CD4-positive, alpha-beta T cell treated with Interleukin-17A for 1 hour (primary cell): ENCODE results near the gene BABAM1.
A peak's percentile ranks its signal among the peaks of the same experiment; 100 is the strongest.
"Not testable (repeated sequence)": the region's sequence is repeated elsewhere in the genome, so short reads cannot be mapped to it uniquely, and the experiment has no call there.

Source experiments
- DNase-seq: peaks from one replicate; pipeline ENCODE4 v3.0.0-alpha.2; 2020

Gene BABAM1

GRCh38 chr19:17275441-17276175 lies 8.4 kb downstream of the BABAM1 start:
- no peak for DNase-seq

- no peak for DNase-seq
Observed at GRCh38 chr19:17279436-17279835, 12.2 kb downstream of the BABAM1 start.

GRCh38 chr19:17281391-17282304 lies 14.4 kb downstream of the BABAM1 start, which contains the start of gene ANKLE1:
Gene ANKLE1 (plus strand): TSS chr19:17281901. CDS start chr19:17281921, 20 bp downstream.
- peak; percentile 28 for DNase-seq

GRCh38 chr19:17282488-17283125 lies 15.4 kb downstream of the BABAM1 start:
- peak; percentile 80 for DNase-seq

- DNase-seq, result no peak
Observed at GRCh38 chr19:17283504-17283996, 16.3 kb downstream of the BABAM1 start.

- no peak for DNase-seq
Observed at GRCh38 chr19:17285415-17286135, 18.3 kb downstream of the BABAM1 start.

GRCh38 chr19:17286263-17286662 lies 19.0 kb downstream of the BABAM1 start:
- DNase-seq, result no peak

- no peak for DNase-seq
Observed at GRCh38 chr19:17286752-17287151, 19.5 kb downstream of the BABAM1 start.

GRCh38 chr19:17289489-17289888 lies 22.2 kb downstream of the BABAM1 start:
- DNase-seq, result peak; percentile 40

- DNase-seq, result peak; percentile 88
Observed at GRCh38 chr19:17292301-17293074, 25.2 kb downstream of the BABAM1 start.

GRCh38 chr19:17293605-17294004 lies 26.4 kb downstream of the BABAM1 start:
- no peak for DNase-seq

- peak; percentile 59 for DNase-seq
Observed at GRCh38 chr19:17294051-17294891, 27.0 kb downstream of the BABAM1 start.

- not testable (repeated sequence) for DNase-seq
Observed at GRCh38 chr19:17295551-17295950, 28.3 kb downstream of the BABAM1 start.

GRCh38 chr19:17296273-17296672 lies 29.0 kb downstream of the BABAM1 start:
- DNase-seq, result no peak

- DNase-seq, result no peak
Observed at GRCh38 chr19:17296976-17297375, 29.7 kb downstream of the BABAM1 start.

- DNase-seq, result no peak
Observed at GRCh38 chr19:17300992-17301619, 33.9 kb downstream of the BABAM1 start.

- DNase-seq, result peak; percentile 40
Observed at GRCh38 chr19:17302391-17303166, 35.3 kb downstream of the BABAM1 start.

- DNase-seq, result peak; percentile 95
Observed at GRCh38 chr19:17303167-17303939, 36.1 kb downstream of the BABAM1 start, which contains the start of gene ABHD8. Gene ABHD8 (minus strand): TSS chr19:17303425. CDS start chr19:17301616, 1,809 bp downstream.
